Neural crest cell (in vitro differentiated cells): ENCODE data around the gene PLCL2. TPM values are rescaled to one million over a fixed set of nuclear protein-coding genes. Genes with fewer than 3 reads are reported as not detected.

Experiments used
- DNase-seq: peaks from one replicate; pipeline ENCODE4 v3.0.0; 2021; ENCODE audit warnings: low read depth, mixed read lengths, low spot score
- H3K27ac Mint-ChIP-seq: one replicate; pipeline ENCODE4 v1.8.0; 2021; ENCODE audit warnings: mild to moderate bottlenecking, mixed read lengths; ENCODE audit not compliant: unreplicated experiment
- H3K27me3 Mint-ChIP-seq: 2 replicates; pipeline ENCODE4 v1.8.0; 2021; ENCODE audit warnings: low read depth, mild to moderate bottlenecking, mixed read lengths
- H3K36me3 Mint-ChIP-seq: 2 replicates; pipeline ENCODE4 v1.8.0; 2021; ENCODE audit warnings: low read depth, mild to moderate bottlenecking, mixed read lengths
- H3K4me1 Mint-ChIP-seq: 2 replicates; pipeline ENCODE4 v1.8.0; 2021; ENCODE audit warnings: mixed read lengths
- H3K4me3 Mint-ChIP-seq: one replicate; pipeline ENCODE4 v1.8.0; 2021; ENCODE audit warnings: mild to moderate bottlenecking, mixed read lengths
- H3K9me3 Mint-ChIP-seq: 2 replicates; pipeline ENCODE4 v1.8.0; 2021; ENCODE audit warnings: mixed read lengths
- total RNA-seq: library from RNA; stranded (reverse); gene quantifications from 2 replicates; pipeline ENCODE4 v1.2.1, GENCODE V29; 2021
- TF ChIP-seq, protein P1 (sequence below): fragments of 200-600 bp; sonication (generic); conservative IDR thresholded peaks from 2 replicates; pipeline ENCODE4 v1.5.0; 2021; ENCODE audit warnings: antibody characterized with exemption, mild to moderate bottlenecking

The PLCL2 gene
- total RNA-seq, 1 donor from 2014 or later = 10.5 TPM

- DNase-seq = no peak
- H3K4me1 Mint-ChIP-seq = peaks cover 38% of the 10 kb centered on the region
- H3K9me3 Mint-ChIP-seq = no peaks in the 10 kb centered on the region
Observed at GRCh38 chr3:16888356-16888755, 3.6 kb downstream of the PLCL2 start.

DNA sequence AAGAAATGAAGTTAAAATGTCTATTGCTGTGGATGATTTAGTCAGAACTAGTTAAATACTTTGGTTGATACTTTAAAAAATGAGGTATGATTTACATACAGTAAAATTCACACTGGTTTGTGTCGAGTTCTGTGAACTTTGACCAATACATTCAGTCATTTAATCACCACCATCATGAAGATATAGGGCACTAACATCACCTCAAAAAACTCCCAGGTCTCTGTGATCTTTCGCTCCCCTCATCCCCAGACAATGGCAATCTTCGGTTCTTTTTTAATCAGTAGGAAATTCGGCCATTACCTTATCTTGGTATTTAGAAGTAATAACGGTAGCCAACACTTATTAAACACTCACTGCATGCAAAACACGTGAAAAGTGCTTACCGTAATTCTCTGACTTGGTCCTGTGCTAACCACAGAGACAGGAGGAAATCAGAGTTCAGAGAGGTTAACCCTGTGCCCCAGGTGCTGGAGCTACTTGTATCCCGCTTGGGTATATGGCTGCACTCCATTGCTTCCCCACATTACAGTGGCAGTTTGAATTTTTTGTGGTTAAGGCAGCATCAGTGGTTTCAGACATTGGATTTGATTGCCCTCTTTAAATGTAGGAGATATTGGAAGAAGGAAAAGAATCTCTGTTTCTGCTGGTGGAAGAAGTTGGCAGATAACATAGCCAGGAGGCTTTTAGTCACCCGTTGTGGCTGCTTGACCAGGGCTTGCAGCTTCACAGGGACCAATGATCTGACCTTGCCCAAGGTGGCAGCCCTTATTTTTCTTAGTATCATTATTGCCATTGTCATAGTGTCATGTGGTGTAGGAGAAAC lies 4.2 kb downstream of the PLCL2 start:
- no peak for DNase-seq
- TF ChIP-seq, protein P1, sequence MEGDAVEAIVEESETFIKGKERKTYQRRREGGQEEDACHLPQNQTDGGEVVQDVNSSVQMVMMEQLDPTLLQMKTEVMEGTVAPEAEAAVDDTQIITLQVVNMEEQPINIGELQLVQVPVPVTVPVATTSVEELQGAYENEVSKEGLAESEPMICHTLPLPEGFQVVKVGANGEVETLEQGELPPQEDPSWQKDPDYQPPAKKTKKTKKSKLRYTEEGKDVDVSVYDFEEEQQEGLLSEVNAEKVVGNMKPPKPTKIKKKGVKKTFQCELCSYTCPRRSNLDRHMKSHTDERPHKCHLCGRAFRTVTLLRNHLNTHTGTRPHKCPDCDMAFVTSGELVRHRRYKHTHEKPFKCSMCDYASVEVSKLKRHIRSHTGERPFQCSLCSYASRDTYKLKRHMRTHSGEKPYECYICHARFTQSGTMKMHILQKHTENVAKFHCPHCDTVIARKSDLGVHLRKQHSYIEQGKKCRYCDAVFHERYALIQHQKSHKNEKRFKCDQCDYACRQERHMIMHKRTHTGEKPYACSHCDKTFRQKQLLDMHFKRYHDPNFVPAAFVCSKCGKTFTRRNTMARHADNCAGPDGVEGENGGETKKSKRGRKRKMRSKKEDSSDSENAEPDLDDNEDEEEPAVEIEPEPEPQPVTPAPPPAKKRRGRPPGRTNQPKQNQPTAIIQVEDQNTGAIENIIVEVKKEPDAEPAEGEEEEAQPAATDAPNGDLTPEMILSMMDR = no peak

More at GRCh38 chr3:16888356-16888755, 3.6 kb downstream of the PLCL2 start:
- TF ChIP-seq, protein P1 = no peak
- H3K27me3 Mint-ChIP-seq = no peaks in the 10 kb centered on the region
- H3K4me3 Mint-ChIP-seq = no peak overlapping the region
- no peak overlapping the region for H3K27ac Mint-ChIP-seq
- H3K36me3 Mint-ChIP-seq = no peaks in the 10 kb centered on the region

GRCh38 chr3:16890597-16891333 lies 6.0 kb downstream of the PLCL2 start:
- Mint-ChIP-seq H3K27me3 (no peaks in the 10 kb centered on the region), H3K9me3 (no peaks in the 10 kb centered on the region), H3K36me3 (no peaks in the 10 kb centered on the region), H3K27ac (no peak overlapping the region), H3K4me3 (no peak overlapping the region), H3K4me1 (peaks cover 32% of the 10 kb centered on the region)
- no peak for DNase-seq
- TF ChIP-seq, protein P1 = no peak

More for the DNA sequence above, 4.2 kb downstream of the PLCL2 start:
- Mint-ChIP-seq H3K9me3 (no peaks in the 10 kb centered on the region), H3K27ac (no peak overlapping the region), H3K4me1 (peaks cover 38% of the 10 kb centered on the region), H3K4me3 (no peak overlapping the region), H3K36me3 (no peaks in the 10 kb centered on the region), H3K27me3 (no peaks in the 10 kb centered on the region)

- H3K36me3 Mint-ChIP-seq = no peaks in the 10 kb centered on the region
- no peak overlapping the region for H3K4me3 Mint-ChIP-seq
- no peak overlapping the region for H3K27ac Mint-ChIP-seq
- TF ChIP-seq, protein P1 = no peak
- H3K27me3 Mint-ChIP-seq = no peaks in the 10 kb centered on the region
- peaks cover 23% of the 10 kb centered on the region for H3K4me1 Mint-ChIP-seq
- H3K9me3 Mint-ChIP-seq = no peaks in the 10 kb centered on the region
- no peak for DNase-seq
Observed at GRCh38 chr3:16893618-16894200, 9.0 kb downstream of the PLCL2 start.

DNA sequence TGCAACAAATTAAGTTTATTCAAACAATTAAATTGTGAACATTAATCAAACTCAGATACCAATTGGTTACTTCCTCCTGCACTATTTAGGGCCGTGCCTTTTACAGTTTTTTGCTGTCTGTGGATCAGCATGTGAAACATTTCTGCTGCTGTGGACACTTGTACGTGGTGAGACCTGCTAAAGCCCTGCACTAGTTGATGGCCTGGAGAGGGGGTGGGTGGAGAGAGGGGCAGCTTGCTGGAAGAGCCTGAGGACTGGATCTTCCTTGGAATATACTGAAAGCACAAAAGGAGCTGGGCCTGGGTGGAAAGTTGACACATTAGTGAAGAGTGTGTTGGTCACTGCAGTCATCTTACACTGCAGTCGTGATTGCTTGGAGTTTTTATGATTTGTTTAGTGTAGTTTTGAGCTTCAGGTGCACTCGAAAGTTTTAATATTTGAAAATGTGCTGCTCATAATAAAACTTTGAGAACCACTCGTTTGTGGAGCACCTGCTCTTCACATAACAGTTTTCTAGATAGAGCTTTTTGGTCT lies 11.4 kb downstream of the PLCL2 start:
- Mint-ChIP-seq H3K4me3 (no peak overlapping the region), H3K36me3 (no peaks in the 10 kb centered on the region), H3K4me1 (peaks cover 21% of the 10 kb centered on the region), H3K27me3 (no peaks in the 10 kb centered on the region), H3K9me3 (no peaks in the 10 kb centered on the region), H3K27ac (no peak overlapping the region)
- no peak for DNase-seq
- TF ChIP-seq, protein P1 = no peak
